Transverse colon (tissue), 3 donors: ENCODE results near the gene ZNF782.

Experiments used
- POLR2A ChIP-seq: fragments of 450-650 bp; IDR thresholded peaks from one replicate; pipeline ENCODE4 v1.6.1; 2016; ENCODE audit warnings: antibody characterized with exemption, mild to moderate bottlenecking, moderate library complexity
- TF ChIP-seq, protein P1 (sequence below), 5 experiments: fragments of 200-600 bp in 3 of 5; fragments of 450-650 bp in 2 of 5; sonication (generic) in 3 of 5; IDR thresholded peaks; 1 replicate in 2 of 5; 2 replicates in 3 of 5; pipeline ENCODE4 v1.5.1; 2016 to 2017; ENCODE audit warnings: antibody characterized with exemption in 5 of 5, inconsistent platforms in 3 of 5, mild to moderate bottlenecking in 2 of 5, moderate library complexity in 1 of 5

DNA sequence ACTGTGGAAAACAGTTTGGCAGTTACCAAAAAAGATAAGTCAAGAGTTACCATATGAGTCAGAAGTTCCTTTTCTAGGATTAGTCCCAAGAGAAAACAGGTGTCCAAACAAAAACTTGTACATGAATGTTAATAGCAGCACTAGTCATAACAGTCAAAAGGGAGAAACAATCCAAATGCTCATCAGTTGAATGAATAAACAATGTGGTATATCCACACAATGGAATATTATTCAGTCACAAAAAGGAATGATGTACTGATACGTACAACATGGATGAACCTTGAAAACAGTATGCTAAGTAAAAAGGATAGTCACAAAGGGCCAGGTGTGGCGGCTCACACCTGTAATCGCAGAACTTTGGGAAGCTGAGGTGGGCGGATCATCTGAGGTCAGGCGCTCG lies 84.3 kb downstream of the ZNF782 start:
- TF ChIP-seq POLR2A, result no peak
- TF ChIP-seq, protein P1, sequence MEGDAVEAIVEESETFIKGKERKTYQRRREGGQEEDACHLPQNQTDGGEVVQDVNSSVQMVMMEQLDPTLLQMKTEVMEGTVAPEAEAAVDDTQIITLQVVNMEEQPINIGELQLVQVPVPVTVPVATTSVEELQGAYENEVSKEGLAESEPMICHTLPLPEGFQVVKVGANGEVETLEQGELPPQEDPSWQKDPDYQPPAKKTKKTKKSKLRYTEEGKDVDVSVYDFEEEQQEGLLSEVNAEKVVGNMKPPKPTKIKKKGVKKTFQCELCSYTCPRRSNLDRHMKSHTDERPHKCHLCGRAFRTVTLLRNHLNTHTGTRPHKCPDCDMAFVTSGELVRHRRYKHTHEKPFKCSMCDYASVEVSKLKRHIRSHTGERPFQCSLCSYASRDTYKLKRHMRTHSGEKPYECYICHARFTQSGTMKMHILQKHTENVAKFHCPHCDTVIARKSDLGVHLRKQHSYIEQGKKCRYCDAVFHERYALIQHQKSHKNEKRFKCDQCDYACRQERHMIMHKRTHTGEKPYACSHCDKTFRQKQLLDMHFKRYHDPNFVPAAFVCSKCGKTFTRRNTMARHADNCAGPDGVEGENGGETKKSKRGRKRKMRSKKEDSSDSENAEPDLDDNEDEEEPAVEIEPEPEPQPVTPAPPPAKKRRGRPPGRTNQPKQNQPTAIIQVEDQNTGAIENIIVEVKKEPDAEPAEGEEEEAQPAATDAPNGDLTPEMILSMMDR (IDR thresholded peaks at IDR 0.05), result no peak
